OCI-LY1 (cell line): ENCODE data around the gene ZNF536.

Source experiments
- H2AFZ ChIP-seq: fragments of 200-600 bp; sonication (generic), shearing (Covaris generic); 2 replicates; pipeline ENCODE4 v1.6.0; 2014; ENCODE audit warnings: antibody characterized with exemption, mild to moderate bottlenecking, low read length
- H3F3A ChIP-seq: fragments of 200-600 bp; sonication (generic), shearing (Covaris generic); 2 replicates; pipeline ENCODE4 v1.6.0; 2014; ENCODE audit warnings: mild to moderate bottlenecking, antibody characterized with exemption, low read length, moderate library complexity; ENCODE audit not compliant: insufficient read depth
- H3K27ac ChIP-seq: fragments of 200-600 bp; sonication (generic); 2 replicates; pipeline ENCODE4 v1.5.1; 2014; ENCODE audit warnings: low read length, mixed run types, mild to moderate bottlenecking, low read depth; ENCODE audit not compliant: poor library complexity, severe bottlenecking
- H3K27me3 ChIP-seq: fragments of 200-600 bp; sonication (generic); 2 replicates; pipeline ENCODE4 v1.6.0; 2014; ENCODE audit warnings: antibody characterized with exemption, mild to moderate bottlenecking, low read length, moderate library complexity; ENCODE audit not compliant: insufficient read depth
- H3K36me3 ChIP-seq: fragments of 200-600 bp; sonication (generic); 2 replicates; pipeline ENCODE4 v1.6.1; 2014; ENCODE audit warnings: mild to moderate bottlenecking, antibody characterized with exemption, low read length, moderate library complexity, mixed read lengths; ENCODE audit not compliant: insufficient read depth
- H3K4me1 ChIP-seq: fragments of 200-600 bp; sonication (generic); 2 replicates; pipeline ENCODE4 v1.5.1; 2014; ENCODE audit warnings: mild to moderate bottlenecking, low read length, moderate library complexity; ENCODE audit not compliant: insufficient read depth, severe bottlenecking
- H3K4me2 ChIP-seq: fragments of 200-600 bp; sonication (generic), shearing (Covaris generic); 2 replicates; pipeline ENCODE4 v1.6.1; 2014; ENCODE audit warnings: low read length
- H3K4me3 ChIP-seq: fragments of 200-600 bp; sonication (generic); 2 replicates; pipeline ENCODE4 v1.5.1; 2014; ENCODE audit warnings: low read length, low read depth, mild to moderate bottlenecking, mixed read lengths; ENCODE audit not compliant: poor library complexity, severe bottlenecking
- H3K79me2 ChIP-seq: fragments of 200-600 bp; shearing (Covaris generic); 2 replicates; pipeline ENCODE4 v1.6.1; 2016; ENCODE audit warnings: mixed run types, low read length, mixed read lengths; ENCODE audit not compliant: insufficient read depth
- H3K9ac ChIP-seq: fragments of 200-600 bp; sonication (generic), shearing (Covaris generic); 2 replicates; pipeline ENCODE4 v1.6.1; 2014; ENCODE audit warnings: mild to moderate bottlenecking, low read length, mixed read lengths
- H3K9me2 ChIP-seq: fragments of 200-600 bp; sonication (generic), shearing (Covaris generic); 2 replicates; pipeline ENCODE4 v1.6.1; 2014; ENCODE audit warnings: low read depth, mild to moderate bottlenecking, low read length, mixed read lengths
- H3K9me3 ChIP-seq: fragments of 200-600 bp; shearing (Covaris generic); 2 replicates; pipeline ENCODE4 v1.6.1; 2014; ENCODE audit warnings: low read length, mixed read lengths
- H4K20me1 ChIP-seq: fragments of 200-600 bp; sonication (generic), shearing (Covaris generic); 2 replicates; pipeline ENCODE4 v1.6.0; 2016; ENCODE audit warnings: mild to moderate bottlenecking, low read length; ENCODE audit not compliant: insufficient read depth
- CTCF ChIP-seq: fragments of 200-600 bp; sonication (generic), shearing (Covaris generic); IDR thresholded peaks from 2 replicates; pipeline ENCODE4 v1.5.1; 2017; ENCODE audit warnings: mild to moderate bottlenecking, antibody characterized with exemption, low read length, moderate library complexity, mixed read lengths
- EZH2 ChIP-seq: fragments of 200-600 bp; sonication (generic), shearing (Covaris generic); IDR thresholded peaks from 2 replicates; pipeline ENCODE4 v1.8.0; 2017; ENCODE audit warnings: borderline replicate concordance, mixed run types, mild to moderate bottlenecking, antibody characterized with exemption, low read length, moderate library complexity, mixed read lengths

Gene ZNF536

GRCh38 chr19:30513082-30513411 is 140.9 kb downstream of the ZNF536 start:
- no peaks in the 10 kb centered on the region for H3K9me3 ChIP-seq
- H4K20me1 ChIP-seq, result no peaks in the 10 kb centered on the region
- no peak overlapping the region for H3K4me3 ChIP-seq
- H3F3A ChIP-seq, result no peaks in the 10 kb centered on the region
- no peaks in the 10 kb centered on the region for H3K4me1 ChIP-seq
- no peaks in the 10 kb centered on the region for H3K36me3 ChIP-seq
- TF ChIP-seq CTCF (no peak), EZH2 (no peak)
- no peak overlapping the region for H3K9ac ChIP-seq
- no peaks in the 10 kb centered on the region for H3K27me3 ChIP-seq
- H3K79me2 ChIP-seq, result no peaks in the 10 kb centered on the region
- H2AFZ ChIP-seq, result no peak overlapping the region
- H3K9me2 ChIP-seq, result no peaks in the 10 kb centered on the region
- H3K27ac ChIP-seq, result no peak overlapping the region
- no peak overlapping the region for H3K4me2 ChIP-seq

- Histone ChIP-seq H3K9me3 (no peaks in the 10 kb centered on the region), H3K4me1 (no peaks in the 10 kb centered on the region), H3K27ac (no peak overlapping the region), H3F3A (no peaks in the 10 kb centered on the region), H3K4me2 (no peak overlapping the region), H3K9me2 (no peaks in the 10 kb centered on the region), H3K4me3 (no peak overlapping the region), H2AFZ (no peak overlapping the region), H3K36me3 (no peaks in the 10 kb centered on the region), H4K20me1 (no peaks in the 10 kb centered on the region), H3K9ac (no peak overlapping the region), H3K27me3 (no peaks in the 10 kb centered on the region), H3K79me2 (no peaks in the 10 kb centered on the region)
- TF ChIP-seq CTCF (no peak), EZH2 (no peak)
Measured at GRCh38 chr19:30516111-30516510, 143.9 kb downstream of the ZNF536 start.

- no peaks in the 10 kb centered on the region for H3K9me3 ChIP-seq
- H3K27me3 ChIP-seq, result no peaks in the 10 kb centered on the region
- no peak overlapping the region for H3K4me2 ChIP-seq
- H3K36me3 ChIP-seq, result no peaks in the 10 kb centered on the region
- H3K79me2 ChIP-seq, result no peaks in the 10 kb centered on the region
- TF ChIP-seq CTCF (no peak), EZH2 (no peak)
- no peak overlapping the region for H3K4me3 ChIP-seq
- no peaks in the 10 kb centered on the region for H3F3A ChIP-seq
- no peaks in the 10 kb centered on the region for H3K9me2 ChIP-seq
- no peaks in the 10 kb centered on the region for H3K4me1 ChIP-seq
- no peak overlapping the region for H2AFZ ChIP-seq
- H4K20me1 ChIP-seq, result no peaks in the 10 kb centered on the region
- no peak overlapping the region for H3K27ac ChIP-seq
- H3K9ac ChIP-seq, result no peak overlapping the region
Measured at GRCh38 chr19:30516531-30516930, 144.3 kb downstream of the ZNF536 start.
